GM13976 (cell line): ENCODE data around the gene AP2M1.
A peak's percentile ranks its signal among the peaks of the same experiment; 100 is the strongest.

Experiments
- DNase-seq: peaks from one replicate; pipeline ENCODE4 v3.0.0; 2012; ENCODE audit warnings: low spot score
- CTCF ChIP-seq: IDR thresholded peaks from 2 replicates; pipeline ENCODE4 v1.5.1; 2012; ENCODE audit warnings: borderline replicate concordance, mild to moderate bottlenecking; ENCODE audit not compliant: insufficient read depth; ENCODE audit errors: extremely low read depth, missing control alignments, control extremely low read depth
- in situ Hi-C: fragments of 300-500 bp; cut with MboI; formaldehyde crosslinking; loops from one replicate; pipeline ENCODE4 v1.12.0; 2022; ENCODE audit warnings: low sequenced_read_pairs, mixed read lengths, inconsistent platforms; ENCODE audit not compliant: unreplicated experiment

AP2M1 gene

GRCh38 chr3:184165543-184165942 is 9.1 kb upstream of the AP2M1 start:
- no peak for TF ChIP-seq CTCF
- DNase-seq = no peak
- in situ Hi-C loops = no loop called here

GRCh38 chr3:184166671-184167070 is 8.0 kb upstream of the AP2M1 start:
- no peak for TF ChIP-seq CTCF
- in situ Hi-C loops = no loop called here
- no peak for DNase-seq

GRCh38 chr3:184167786-184168185 is 6.9 kb upstream of the AP2M1 start:
- in situ Hi-C loops = no loop called here
- no peak for DNase-seq
- no peak for TF ChIP-seq CTCF

- no peak for DNase-seq
- TF ChIP-seq CTCF = no peak
- in situ Hi-C loops = no loop called here
These were observed 6.1 kb upstream of the AP2M1 start for GRCh38 chr3:184168363-184169120.

- in situ Hi-C loops = no loop called here
- TF ChIP-seq CTCF = no peak
- no peak for DNase-seq
These were observed 4.5 kb upstream of the AP2M1 start for GRCh38 chr3:184169896-184170875.

- no peak for TF ChIP-seq CTCF
- in situ Hi-C loops = no loop called here
- DNase-seq = peak; percentile 70
These were observed 3.1 kb upstream of the AP2M1 start for GRCh38 chr3:184171562-184171961.
